Prostate gland (tissue), 2 donors: Measurements from ENCODE around the gene TLE1. TPM values are rescaled to one million over a fixed set of nuclear protein-coding genes. Genes with fewer than 3 reads are reported as not detected.

Source experiments
- DNase-seq: peaks from one replicate; pipeline ENCODE4 v3.0.0-alpha.2; 2019; ENCODE audit warnings: low spot score
- H3K27ac ChIP-seq, 2 donors: fragments of 200-600 bp; sonication (generic); 2 replicates each; pipeline ENCODE4 v1.5.1; 2017 to 2019
- H3K27me3 ChIP-seq: fragments of 200-600 bp; sonication (generic); replicated peaks from 2 replicates; pipeline ENCODE4 v1.5.1; 2019; ENCODE audit not compliant: insufficient read depth
- H3K36me3 ChIP-seq, 2 donors: fragments of 200-600 bp; sonication (generic); 1 replicate in 1 of 2; 2 replicates in 1 of 2; pipeline versions ENCODE4 v1.5.1 to v1.8.1; 2017 to 2019
- H3K4me1 ChIP-seq: fragments of 200-600 bp; sonication (generic); replicated peaks from 2 replicates; pipeline ENCODE4 v1.5.1; 2019
- H3K4me3 ChIP-seq, 2 donors: fragments of 200-600 bp; sonication (generic); 2 replicates each; pipeline ENCODE4 v1.5.1; 2017 to 2019
- H3K9me3 ChIP-seq: fragments of 200-600 bp; sonication (generic); 2 replicates; pipeline ENCODE4 v1.5.1; 2017
- CTCF ChIP-seq, 4 experiments: fragments of 200-600 bp in 2 of 4; fragments of 450-650 bp in 2 of 4; sonication (generic) in 2 of 4; IDR thresholded peaks; 1 replicate in 3 of 4; 2 replicates in 1 of 4; pipeline ENCODE4 v1.5.1; 2016 to 2019; ENCODE audit warnings: antibody characterized with exemption in 4 of 4, mild to moderate bottlenecking in 2 of 4, moderate library complexity in 2 of 4
- POLR2A ChIP-seq: fragments of 450-650 bp; IDR thresholded peaks from one replicate; pipeline ENCODE4 v1.6.1; 2016; ENCODE audit warnings: antibody characterized with exemption, mild to moderate bottlenecking
- POLR2AphosphoS5 ChIP-seq: sonication (generic); formaldehyde crosslinking; IDR thresholded peaks from one replicate; pipeline ENCODE4 v1.6.1; 2017; ENCODE audit warnings: antibody characterized with exemption
- WGBS: methylation state at CpG from one replicate; pipeline ENCODE4 v1.1.5; 2018; 5-methylcytosine and 5-hydroxymethylcytosine counted together
- intact Hi-C: fragments of 100-400 bp; cut with DNase I; formaldehyde crosslinking; loops from one replicate; pipeline ENCODE4 v1.14.2; 2022
- total RNA-seq, 2 donors: library from RNA; depleted of rRNA; stranded (reverse); fragments of >200 nt; gene quantifications; one replicate each; pipeline ENCODE4 v1.1.0, GENCODE V29; 2016

The TLE1 gene
- total RNA-seq, 2 donors from 2014 or later, result 61.0 to 89.5 TPM

- intact Hi-C loops, result no loop called here
- TF ChIP-seq POLR2AphosphoS5, result no peak
- TF ChIP-seq CTCF (IDR thresholded peaks at IDR 0.05), result no peak
- no peak for TF ChIP-seq POLR2A
- Histone ChIP-seq H3K9me3 (no peaks in the 10 kb centered on the region), H3K4me1 (no peaks in the 10 kb centered on the region), H3K27ac (no peak overlapping the region), H3K27me3 (no peaks in the 10 kb centered on the region), H3K36me3 (no peaks in the 10 kb centered on the region), H3K4me3 (no peak overlapping the region)
- WGBS, result 100% methylated on average over 1 of the region's 1 CpG
- DNase-seq, result no peak
Observed at GRCh38 chr9:81598811-81599210, 90.5 kb downstream of the TLE1 start.

- H3K4me3 ChIP-seq, result no peak overlapping the region
- H3K4me1 ChIP-seq, result no peaks in the 10 kb centered on the region
- DNase-seq, result no peak
- intact Hi-C loops, result no loop called here
- H3K27me3 ChIP-seq, result no peaks in the 10 kb centered on the region
- H3K27ac ChIP-seq, result no peak overlapping the region
- 85% methylated on average over 9 of the region's 9 CpGs for WGBS
- no peak for TF ChIP-seq POLR2AphosphoS5
- TF ChIP-seq POLR2A, result no peak
- TF ChIP-seq CTCF (IDR thresholded peaks at IDR 0.05), result no peak
- no peaks in the 10 kb centered on the region for H3K9me3 ChIP-seq
- no peaks in the 10 kb centered on the region for H3K36me3 ChIP-seq
Observed at GRCh38 chr9:81598123-81598497, 91.2 kb downstream of the TLE1 start.

DNA sequence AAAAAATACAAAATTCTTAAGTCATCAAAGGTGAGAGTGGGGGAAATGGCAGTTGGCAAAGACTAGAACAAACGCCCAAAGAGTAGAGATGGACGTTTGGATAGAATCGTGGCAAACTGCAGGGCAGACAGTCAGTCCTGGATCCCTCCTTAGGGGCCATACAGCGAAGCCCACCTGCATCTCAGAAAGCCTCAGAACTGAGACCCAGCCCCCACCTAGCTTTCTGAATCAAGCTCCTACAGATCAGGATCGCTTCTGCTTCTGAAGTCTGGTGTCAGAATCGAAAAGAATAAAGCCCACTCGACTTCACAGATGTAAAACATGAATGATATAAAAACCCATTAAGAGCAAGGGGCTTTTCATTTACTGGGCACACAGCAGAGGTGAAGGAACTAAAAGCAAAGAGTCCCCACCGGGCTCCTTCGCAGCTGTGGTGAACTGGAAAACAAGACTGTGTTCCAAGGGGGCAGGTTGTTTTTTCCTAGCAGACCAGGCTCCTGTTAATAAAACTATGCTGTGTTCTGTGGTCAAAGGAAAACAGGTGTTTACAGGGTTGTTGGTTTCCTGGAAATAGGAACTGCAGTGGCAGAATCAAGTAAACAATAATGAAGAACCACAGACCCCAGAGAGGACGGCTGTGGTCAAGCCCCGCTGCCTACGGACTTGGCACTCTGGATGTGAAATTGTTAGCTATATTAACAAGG, 91.8 kb downstream of the TLE1 start:
- no peak overlapping the region for H3K4me3 ChIP-seq
- no peaks in the 10 kb centered on the region for H3K27me3 ChIP-seq
- DNase-seq, result no peak
- H3K9me3 ChIP-seq, result no peaks in the 10 kb centered on the region
- no peak overlapping the region for H3K27ac ChIP-seq
- H3K36me3 ChIP-seq, result no peaks in the 10 kb centered on the region
- intact Hi-C loops, result no loop called here
- TF ChIP-seq POLR2A, result no peak
- no peak for TF ChIP-seq POLR2AphosphoS5
- no peak for TF ChIP-seq CTCF (IDR thresholded peaks at IDR 0.05)
- no peaks in the 10 kb centered on the region for H3K4me1 ChIP-seq
- 84% methylated on average over 12 of the region's 12 CpGs for WGBS

DNA sequence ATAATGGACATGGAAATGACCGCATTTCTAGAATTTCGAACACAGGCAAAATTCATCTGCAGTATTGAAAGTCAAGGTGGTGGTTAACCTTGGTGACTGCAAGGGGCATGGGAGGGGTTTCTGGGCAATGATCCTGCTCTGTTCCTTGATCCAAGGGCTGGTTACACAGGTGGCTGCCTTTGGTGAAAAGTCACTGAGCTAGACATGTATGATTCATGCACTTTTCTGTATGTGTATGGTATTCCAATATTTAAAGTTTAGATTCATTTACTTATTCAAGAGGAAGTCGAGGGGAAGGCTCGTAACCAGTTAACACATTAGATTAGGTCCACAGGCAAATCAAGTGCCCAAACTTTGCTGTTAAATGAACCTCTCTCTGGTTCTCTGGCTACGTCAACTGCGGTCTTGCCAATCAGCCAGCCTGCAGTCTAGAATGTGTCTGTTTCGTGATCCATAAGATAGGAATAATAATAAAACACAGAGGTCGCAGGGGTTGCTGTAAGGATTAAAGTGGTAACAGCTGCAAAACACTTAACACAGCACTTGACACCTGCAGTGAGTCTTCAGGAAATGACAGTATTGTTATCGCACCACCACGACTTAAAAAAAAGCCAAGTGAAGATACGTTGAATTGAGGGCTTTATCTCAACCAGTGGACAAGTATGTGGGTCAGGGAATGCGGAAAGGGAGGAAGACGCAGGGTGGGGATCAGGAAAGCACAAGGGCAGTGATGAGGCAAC, 92.5 kb downstream of the TLE1 start:
- no peak for DNase-seq
- H3K9me3 ChIP-seq, result no peaks in the 10 kb centered on the region
- H3K36me3 ChIP-seq, result no peaks in the 10 kb centered on the region
- H3K27ac ChIP-seq, result no peak overlapping the region
- no peak overlapping the region for H3K4me3 ChIP-seq
- H3K4me1 ChIP-seq, result no peaks in the 10 kb centered on the region
- no peaks in the 10 kb centered on the region for H3K27me3 ChIP-seq
- intact Hi-C loops, result no loop called here
- 84% methylated on average over 13 of the region's 13 CpGs for WGBS
- TF ChIP-seq POLR2AphosphoS5 (no peak), CTCF (IDR thresholded peaks at IDR 0.05) (no peak), POLR2A (no peak)
